Panc1 (cell line): Measurements from ENCODE around the gene AHCTF1.

Experiments used
- CTCF ChIP-seq: fragments of 450-650 bp; IDR thresholded peaks from 2 replicates; pipeline ENCODE4 v1.5.1; 2017; ENCODE audit warnings: mild to moderate bottlenecking
- POLR2AphosphoS5 ChIP-seq: IDR thresholded peaks from 2 replicates; pipeline ENCODE4 v1.6.1; 2012; ENCODE audit warnings: mild to moderate bottlenecking, low read depth, low read length, moderate library complexity
- REST ChIP-seq, 2 experiments: IDR thresholded peaks; 2 replicates each; pipeline ENCODE4 v1.6.1; 2011 to 2012; ENCODE audit warnings: low read depth in 2 of 2, control low read depth in 1 of 2, low read length in 1 of 2, mild to moderate bottlenecking in 1 of 2, moderate library complexity in 1 of 2; ENCODE audit not compliant: insufficient read depth in 1 of 2
- SIN3A ChIP-seq: IDR thresholded peaks from 2 replicates; pipeline ENCODE4 v1.6.1; 2012; ENCODE audit warnings: low read depth, mild to moderate bottlenecking, low read length, moderate library complexity, borderline replicate concordance; ENCODE audit not compliant: insufficient read depth
- TCF7L2 ChIP-seq: IDR thresholded peaks from 2 replicates; pipeline ENCODE4 v1.6.1; 2011; ENCODE audit warnings: mild to moderate bottlenecking, low read depth, low read length, inconsistent platforms

GRCh38 chr1:246891105-246891504 lies 40.6 kb downstream of the AHCTF1 start:
- no peak for TF ChIP-seq CTCF
- no peak for TF ChIP-seq SIN3A
- TF ChIP-seq REST (IDR thresholded peaks at IDR 0.05; ENCODE audit: insufficient read depth in 1 of 2, low read depth in 2 of 2, low read length in 1 of 2) = no peak
- TF ChIP-seq POLR2AphosphoS5 = no peak
- no peak for TF ChIP-seq TCF7L2
